ENCODE measurements around the gene KCNAB2. TPM values are rescaled to one million over a fixed set of nuclear protein-coding genes. Genes with fewer than 3 reads are reported as not detected.

The KCNAB2 gene
- polyA plus RNA-seq, 1 of the 3 experiments (the other 2 are of a cell fraction) = 7.6 TPM

GRCh38 chr1:6125366-6125765 is 79.7 kb downstream of the KCNAB2 start (continued):
- TF ChIP-seq MEF2A (IDR thresholded peaks at IDR 0.05; ENCODE audit: borderline replicate concordance, low read depth) (no peak), FOXJ3 (CRISPR knock-in tag; IDR thresholded peaks at IDR 0.05) (no peak), YY1 (IDR thresholded peaks at IDR 0.05; ENCODE audit: low read depth) (no peak), TAF1 (IDR thresholded peaks at IDR 0.05; ENCODE audit: borderline replicate concordance, low read depth, low read length) (no peak), RFX5 (IDR thresholded peaks at IDR 0.05; ENCODE audit: low read length) (no peak), NFIC (IDR thresholded peaks at IDR 0.05; ENCODE audit: borderline replicate concordance) (no peak), FOSL2 (IDR thresholded peaks at IDR 0.05; ENCODE audit: borderline replicate concordance, low read depth) (no peak)

DNA sequence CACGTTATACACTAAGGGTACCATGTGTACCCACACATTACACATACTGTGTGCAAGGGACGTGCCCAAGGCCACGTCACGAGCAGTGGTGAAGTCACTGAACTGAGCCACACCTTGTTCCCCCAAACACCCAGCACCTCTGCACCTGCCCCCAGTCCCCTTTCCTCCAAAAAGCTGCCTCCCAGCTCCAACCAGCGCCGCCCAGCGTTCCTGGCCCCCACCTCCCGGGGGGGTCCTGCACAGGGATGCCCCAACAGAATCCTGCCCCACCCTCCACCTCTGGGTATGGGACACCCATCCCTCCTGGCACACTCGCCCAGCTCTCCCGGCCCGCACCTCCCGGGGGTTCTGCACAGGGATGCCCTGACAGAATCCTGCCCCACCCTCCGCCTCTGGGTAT is 80.3 kb downstream of the KCNAB2 start:
- no peaks in the 10 kb centered on the region for H3K79me2 ChIP-seq (ENCODE audit: insufficient read depth)
- H4K20me1 ChIP-seq (ENCODE audit: insufficient read depth) = no peaks in the 10 kb centered on the region
- POLR2A ChIA-PET = no interaction called here
- H3K27ac ChIP-seq (ENCODE audit: low read depth in 2 of 2, low read length in 1 of 2) = no peak overlapping the region
- H3K4me2 ChIP-seq = no peak overlapping the region
- H3K36me3 ChIP-seq (replicated peaks in 1 of 2; ENCODE audit: control insufficient read depth in 1 of 2, insufficient read depth in 2 of 2, low read length in 1 of 2) = no peaks in the 10 kb centered on the region
- WGBS (ENCODE audit: low lambda C conversion rate) = 68% methylated on average over 11 of the region's 13 CpGs
- H3K9me3 ChIP-seq = no peaks in the 10 kb centered on the region
- H3K9me2 ChIP-seq = no peaks in the 10 kb centered on the region
- H3K27me3 ChIP-seq (ENCODE audit: insufficient read depth) = no peaks in the 10 kb centered on the region
- TF ChIP-seq, protein P1, sequence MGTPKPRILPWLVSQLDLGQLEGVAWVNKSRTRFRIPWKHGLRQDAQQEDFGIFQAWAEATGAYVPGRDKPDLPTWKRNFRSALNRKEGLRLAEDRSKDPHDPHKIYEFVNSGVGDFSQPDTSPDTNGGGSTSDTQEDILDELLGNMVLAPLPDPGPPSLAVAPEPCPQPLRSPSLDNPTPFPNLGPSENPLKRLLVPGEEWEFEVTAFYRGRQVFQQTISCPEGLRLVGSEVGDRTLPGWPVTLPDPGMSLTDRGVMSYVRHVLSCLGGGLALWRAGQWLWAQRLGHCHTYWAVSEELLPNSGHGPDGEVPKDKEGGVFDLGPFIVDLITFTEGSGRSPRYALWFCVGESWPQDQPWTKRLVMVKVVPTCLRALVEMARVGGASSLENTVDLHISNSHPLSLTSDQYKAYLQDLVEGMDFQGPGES (IDR thresholded peaks at IDR 0.05; ENCODE audit: low read depth, low read length) = no peak
- TF ChIP-seq ELF1 (IDR thresholded peaks at IDR 0.05) (no peak), NRF1 (IDR thresholded peaks at IDR 0.05; ENCODE audit: low read depth, low read length) (no peak)
- no peak for DNase-seq
- no peak overlapping the region for H2AFZ ChIP-seq (ENCODE audit: low read depth)
- no peak overlapping the region for H3K9ac ChIP-seq
- no peak overlapping the region for H3K4me3 ChIP-seq (ENCODE audit: low read depth in 2 of 2, low read length in 1 of 2)
- no peaks in the 10 kb centered on the region for H3K4me1 ChIP-seq (ENCODE audit: control insufficient read depth in 1 of 2, insufficient read depth in 2 of 2, low read depth in 1 of 2, low read length in 1 of 2)
- H3F3A ChIP-seq (replicated peaks; ENCODE audit: insufficient read depth) = no peaks in the 10 kb centered on the region
- CTCF ChIA-PET = interaction anchor here (1.1 to 1.5 kb wide), 4 partner anchors 20 to 73 kb away, joined by 3 read pairs; no protein-coding TSS in a partner anchor

GRCh38 chr1:6126521-6127067 is 80.9 kb downstream of the KCNAB2 start:
- 67% methylated on average over 6 of the region's 16 CpGs for WGBS (ENCODE audit: low lambda C conversion rate)
- CTCF ChIA-PET = interaction anchor here (0.8 to 1.5 kb wide), 4 partner anchors 15 to 73 kb away, joined by 3 read pairs; no protein-coding TSS in a partner anchor
- POLR2A ChIA-PET = no interaction called here
- TF ChIP-seq, protein P1 (IDR thresholded peaks at IDR 0.05; ENCODE audit: low read depth, low read length) = no peak
- TF ChIP-seq, protein P2, sequence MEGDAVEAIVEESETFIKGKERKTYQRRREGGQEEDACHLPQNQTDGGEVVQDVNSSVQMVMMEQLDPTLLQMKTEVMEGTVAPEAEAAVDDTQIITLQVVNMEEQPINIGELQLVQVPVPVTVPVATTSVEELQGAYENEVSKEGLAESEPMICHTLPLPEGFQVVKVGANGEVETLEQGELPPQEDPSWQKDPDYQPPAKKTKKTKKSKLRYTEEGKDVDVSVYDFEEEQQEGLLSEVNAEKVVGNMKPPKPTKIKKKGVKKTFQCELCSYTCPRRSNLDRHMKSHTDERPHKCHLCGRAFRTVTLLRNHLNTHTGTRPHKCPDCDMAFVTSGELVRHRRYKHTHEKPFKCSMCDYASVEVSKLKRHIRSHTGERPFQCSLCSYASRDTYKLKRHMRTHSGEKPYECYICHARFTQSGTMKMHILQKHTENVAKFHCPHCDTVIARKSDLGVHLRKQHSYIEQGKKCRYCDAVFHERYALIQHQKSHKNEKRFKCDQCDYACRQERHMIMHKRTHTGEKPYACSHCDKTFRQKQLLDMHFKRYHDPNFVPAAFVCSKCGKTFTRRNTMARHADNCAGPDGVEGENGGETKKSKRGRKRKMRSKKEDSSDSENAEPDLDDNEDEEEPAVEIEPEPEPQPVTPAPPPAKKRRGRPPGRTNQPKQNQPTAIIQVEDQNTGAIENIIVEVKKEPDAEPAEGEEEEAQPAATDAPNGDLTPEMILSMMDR (IDR thresholded peaks at IDR 0.05) = no peak
- TF ChIP-seq USF1 (IDR thresholded peaks at IDR 0.05; ENCODE audit: borderline replicate concordance, low read depth) (no peak), MXI1 (IDR thresholded peaks at IDR 0.05; ENCODE audit: low read depth, low read length) (no peak), TAF1 (IDR thresholded peaks at IDR 0.05; ENCODE audit: borderline replicate concordance, low read depth, low read length) (no peak), PBX3 (IDR thresholded peaks at IDR 0.05) (no peak), MAX (IDR thresholded peaks at IDR 0.05; ENCODE audit: low read depth) (no peak), YY1 (IDR thresholded peaks at IDR 0.05; ENCODE audit: low read depth) (no peak)

More at GRCh38 chr1:6126521-6127067, 80.9 kb downstream of the KCNAB2 start:
- Histone ChIP-seq H3K27me3 (ENCODE audit: insufficient read depth) (no peaks in the 10 kb centered on the region), H3K4me1 (ENCODE audit: control insufficient read depth in 1 of 2, insufficient read depth in 2 of 2, low read depth in 1 of 2, low read length in 1 of 2) (no peaks in the 10 kb centered on the region), H3K9me3 (no peaks in the 10 kb centered on the region), H3K9ac (no peak overlapping the region), H3K36me3 (replicated peaks in 1 of 2; ENCODE audit: control insufficient read depth in 1 of 2, insufficient read depth in 2 of 2, low read length in 1 of 2) (no peaks in the 10 kb centered on the region), H2AFZ (ENCODE audit: low read depth) (no peak overlapping the region), H3K4me2 (no peak overlapping the region), H3K9me2 (no peaks in the 10 kb centered on the region), H3F3A (replicated peaks; ENCODE audit: insufficient read depth) (no peaks in the 10 kb centered on the region), H3K27ac (ENCODE audit: low read depth in 2 of 2, low read length in 1 of 2) (no peak overlapping the region), H3K79me2 (ENCODE audit: insufficient read depth) (no peaks in the 10 kb centered on the region), H4K20me1 (ENCODE audit: insufficient read depth) (no peaks in the 10 kb centered on the region), H3K4me3 (ENCODE audit: low read depth in 2 of 2, low read length in 1 of 2) (no peak overlapping the region)
- no peak for DNase-seq
